ENCODE results near the gene DCTN2.

DNA sequence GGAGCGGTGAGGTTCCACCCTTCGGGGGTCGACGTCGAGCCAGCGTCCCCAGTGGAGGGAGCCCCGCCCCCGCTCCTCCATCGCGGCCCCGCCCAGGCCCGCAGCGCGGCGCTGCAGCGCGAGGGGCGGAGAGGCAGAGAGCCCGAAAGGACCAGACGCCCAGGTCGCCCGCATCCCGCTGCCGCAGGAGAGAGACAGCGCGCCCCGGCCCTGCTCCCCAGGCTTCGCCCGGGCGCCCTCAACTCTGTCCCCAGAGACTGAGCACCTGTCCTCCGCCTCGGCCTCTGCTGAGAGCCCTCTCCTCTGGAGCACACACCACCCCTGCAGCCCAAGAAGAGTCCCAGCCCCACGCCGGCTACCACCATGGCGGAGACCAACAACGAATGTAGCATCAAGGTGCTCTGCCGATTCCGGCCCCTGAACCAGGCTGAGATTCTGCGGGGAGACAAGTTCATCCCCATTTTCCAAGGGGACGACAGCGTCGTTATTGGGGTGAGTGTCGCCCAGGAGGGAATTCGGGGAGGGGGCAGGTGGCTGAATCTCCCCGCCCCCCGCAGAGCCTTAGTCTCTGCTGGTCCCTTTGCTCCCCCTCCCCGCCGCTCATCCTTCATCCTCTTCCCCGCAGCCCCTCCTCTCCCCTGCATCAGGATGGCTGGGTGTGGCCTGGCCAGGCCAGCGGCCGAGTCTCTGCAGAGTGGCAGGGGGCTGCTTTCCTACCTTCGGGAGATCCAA is 3.1 kb upstream of the DCTN2 start, which contains the start of gene KIF5A:
- TF ChIP-seq, protein P1, sequence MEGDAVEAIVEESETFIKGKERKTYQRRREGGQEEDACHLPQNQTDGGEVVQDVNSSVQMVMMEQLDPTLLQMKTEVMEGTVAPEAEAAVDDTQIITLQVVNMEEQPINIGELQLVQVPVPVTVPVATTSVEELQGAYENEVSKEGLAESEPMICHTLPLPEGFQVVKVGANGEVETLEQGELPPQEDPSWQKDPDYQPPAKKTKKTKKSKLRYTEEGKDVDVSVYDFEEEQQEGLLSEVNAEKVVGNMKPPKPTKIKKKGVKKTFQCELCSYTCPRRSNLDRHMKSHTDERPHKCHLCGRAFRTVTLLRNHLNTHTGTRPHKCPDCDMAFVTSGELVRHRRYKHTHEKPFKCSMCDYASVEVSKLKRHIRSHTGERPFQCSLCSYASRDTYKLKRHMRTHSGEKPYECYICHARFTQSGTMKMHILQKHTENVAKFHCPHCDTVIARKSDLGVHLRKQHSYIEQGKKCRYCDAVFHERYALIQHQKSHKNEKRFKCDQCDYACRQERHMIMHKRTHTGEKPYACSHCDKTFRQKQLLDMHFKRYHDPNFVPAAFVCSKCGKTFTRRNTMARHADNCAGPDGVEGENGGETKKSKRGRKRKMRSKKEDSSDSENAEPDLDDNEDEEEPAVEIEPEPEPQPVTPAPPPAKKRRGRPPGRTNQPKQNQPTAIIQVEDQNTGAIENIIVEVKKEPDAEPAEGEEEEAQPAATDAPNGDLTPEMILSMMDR (IDR thresholded peaks at IDR 0.05; ENCODE audit: insufficient read depth, low read depth, low read length), result no peak
- TF ChIP-seq EZH2 (IDR thresholded peaks at IDR 0.05; ENCODE audit: insufficient read depth, low read length), result peak; percentile 68

Data from astrocyte (in vitro differentiated cells and primary cell).